IMR-90 (cell line): ENCODE data around the gene DPCD. TPM values are rescaled to one million over a fixed set of nuclear protein-coding genes. Genes with fewer than 3 reads are reported as not detected.

ENCODE experiments used
- ATAC-seq: fragments of 200-7000 bp; cut with Tn5 transposase; 2 replicates; pipeline ENCODE4 v1.9.1; 2020; ENCODE audit warnings: low read depth, mild to moderate bottlenecking, moderate library complexity
- BruUV-seq: library from RNA; stranded (reverse); fragments of 400-500 nt; replicated peaks from 2 replicates; lab custom pipeline; 2021; lab: Mats Ljungman, UMichigan
- CTCF ChIA-PET: fragments of 300-600 bp; formaldehyde crosslinking; extraction: SDS; loops from one replicate; lab custom pipeline; 2021; ENCODE audit warnings: antibody characterized with exemption; lab: Yijun Ruan, JAX
- POLR2A ChIA-PET: fragments of 300-600 bp; sonication (Branson Sonifier 250); formaldehyde crosslinking; loops from one replicate; lab custom pipeline; 2022; ENCODE audit warnings: antibody characterized with exemption; ENCODE audit not compliant: unreplicated experiment; lab: Charles Lee
- DNase-seq: peaks from one replicate; pipeline ENCODE4 v3.0.0; 2013
- H2AFZ ChIP-seq: replicated peaks from 2 replicates; pipeline ENCODE3; 2013; ENCODE audit warnings: low read length, mild to moderate bottlenecking; ENCODE audit not compliant: poor library complexity
- H2AK5ac ChIP-seq: 2 replicates; pipeline ENCODE4 v1.6.1; 2013; ENCODE audit warnings: low read depth, low read length, inconsistent platforms
- H2AK9ac ChIP-seq: replicated peaks from 2 replicates; pipeline ENCODE3; 2013; ENCODE audit warnings: mild to moderate bottlenecking, low read depth, low read length, moderate library complexity; ENCODE audit not compliant: poor library complexity
- H2BK120ac ChIP-seq: 2 replicates; pipeline ENCODE4 v1.6.1; 2013; ENCODE audit warnings: low read depth, low read length, inconsistent platforms
- H2BK15ac ChIP-seq: 3 replicates; pipeline ENCODE4 v1.6.1; 2013; ENCODE audit warnings: low read depth, low read length, inconsistent platforms
- H2BK20ac ChIP-seq: 2 replicates; pipeline ENCODE4 v1.6.1; 2013; ENCODE audit warnings: low read depth, mild to moderate bottlenecking, inconsistent platforms, low read length, moderate library complexity
- H2BK5ac ChIP-seq: 2 replicates; pipeline ENCODE4 v1.6.1; 2013; ENCODE audit warnings: mild to moderate bottlenecking, low read depth, low read length, inconsistent platforms; ENCODE audit not compliant: poor library complexity, severe bottlenecking
- H3K14ac ChIP-seq: replicated peaks from 2 replicates; pipeline ENCODE4 v1.6.1; 2013; ENCODE audit warnings: low read depth, low read length, inconsistent platforms
- H3K18ac ChIP-seq: 2 replicates; pipeline ENCODE4 v1.6.1; 2013; ENCODE audit warnings: low read depth, low read length, control low read depth
- H3K23ac ChIP-seq: 2 replicates; pipeline ENCODE4 v1.6.1; 2013; ENCODE audit warnings: low read depth, low read length, inconsistent platforms
- H3K27ac ChIP-seq: 2 replicates; pipeline ENCODE4 v1.5.1; 2013; ENCODE audit warnings: mild to moderate bottlenecking, control low read depth, low read length; ENCODE audit not compliant: insufficient read depth
- H3K27me3 ChIP-seq: 2 replicates; pipeline ENCODE4 v1.6.1; 2013; ENCODE audit warnings: low read length; ENCODE audit not compliant: control insufficient read depth, insufficient read depth
- H3K36me3 ChIP-seq: 2 replicates; pipeline ENCODE4 v1.6.1; 2013; ENCODE audit warnings: low read length, mixed read lengths; ENCODE audit not compliant: control insufficient read depth, insufficient read depth
- H3K4ac ChIP-seq: 2 replicates; pipeline ENCODE4 v1.6.1; 2013; ENCODE audit warnings: low read depth, low read length, inconsistent platforms
- H3K4me1 ChIP-seq: 2 replicates; pipeline ENCODE4 v1.6.1; 2013; ENCODE audit warnings: low read length, mixed read lengths; ENCODE audit not compliant: control insufficient read depth, insufficient read depth
- H3K4me2 ChIP-seq: 2 replicates; pipeline ENCODE4 v1.6.1; 2013; ENCODE audit warnings: low read depth, mild to moderate bottlenecking, control low read depth, low read length, moderate library complexity
- H3K4me3 ChIP-seq: 2 replicates; pipeline ENCODE4 v1.5.1; 2013; ENCODE audit warnings: low read depth, mild to moderate bottlenecking, control low read depth, low read length, moderate library complexity; ENCODE audit not compliant: insufficient read depth
- H3K56ac ChIP-seq: 2 replicates; pipeline ENCODE4 v1.6.1; 2013; ENCODE audit warnings: low read length, inconsistent platforms; ENCODE audit not compliant: insufficient read depth; ENCODE audit errors: extremely low read depth
- H3K79me1 ChIP-seq, 2 experiments: 2 replicates each; pipeline ENCODE4 v1.6.1; 2013; ENCODE audit warnings: low read length in 2 of 2, inconsistent platforms in 1 of 2, low read depth in 1 of 2
- H3K9ac ChIP-seq: 2 replicates; pipeline ENCODE4 v1.6.1; 2013; ENCODE audit warnings: low read depth, low read length, control low read depth
- H3K9me1 ChIP-seq: 2 replicates; pipeline ENCODE4 v1.6.1; 2013; ENCODE audit warnings: low read length, inconsistent platforms; ENCODE audit not compliant: insufficient read depth
- H3K9me3 ChIP-seq: 2 replicates; pipeline ENCODE4 v1.6.1; 2013; ENCODE audit warnings: low read length; ENCODE audit not compliant: control insufficient read depth, insufficient read depth
- H4K20me1 ChIP-seq: 2 replicates; pipeline ENCODE4 v1.6.1; 2013; ENCODE audit warnings: low read length, inconsistent platforms; ENCODE audit not compliant: insufficient read depth
- H4K5ac ChIP-seq: 2 replicates; pipeline ENCODE4 v1.6.1; 2013; ENCODE audit warnings: mild to moderate bottlenecking, low read depth, low read length, control low read depth
- H4K8ac ChIP-seq, 2 experiments: 2 replicates each; pipeline ENCODE4 v1.6.1; 2013; ENCODE audit warnings: low read depth in 2 of 2, low read length in 2 of 2, control low read depth in 1 of 2, inconsistent platforms in 1 of 2
- H4K91ac ChIP-seq: 2 replicates; pipeline ENCODE4 v1.6.1; 2013; ENCODE audit warnings: low read depth, low read length, inconsistent platforms; ENCODE audit not compliant: insufficient read depth
- ELK1 ChIP-seq: fragments of 150-350 bp; IDR thresholded peaks from 2 replicates; pipeline ENCODE4 v1.6.1; 2016; ENCODE audit warnings: low read depth, mild to moderate bottlenecking, low read length, moderate library complexity, borderline replicate concordance
- FOS ChIP-seq: fragments of 150-350 bp; IDR thresholded peaks from 2 replicates; pipeline ENCODE4 v1.6.1; 2016; ENCODE audit warnings: low read depth, low read length
- MAZ ChIP-seq: IDR thresholded peaks from 2 replicates; pipeline ENCODE4 v1.6.1; 2012; ENCODE audit warnings: low read depth, mild to moderate bottlenecking, low read length, improper control_type of control experiment, moderate library complexity, borderline replicate concordance
- WGBS, 2 experiments: methylation state at CpG; one replicate each; pipeline versions ENCODE4 v1.1.5 to v1.1.7; 2013; ENCODE audit warnings: missing lambda C conversion rate in 2 of 2; ENCODE audit not compliant: insufficient read length in 1 of 2; ENCODE audit errors: extremely low coverage in 2 of 2; 5-methylcytosine and 5-hydroxymethylcytosine counted together
- dilution Hi-C: fragments of 300-500 bp; cut with HindIII; formaldehyde crosslinking; loops from one replicate; pipeline ENCODE4 v1.14.3; 2018; ENCODE audit warnings: low sequenced_read_pairs; ENCODE audit not compliant: unreplicated experiment
- in situ Hi-C: fragments of 300-500 bp; cut with MboI; formaldehyde crosslinking; loops from 3 replicates; pipeline ENCODE4 v1.14.3; 2019; ENCODE audit warnings: low sequenced_read_pairs, inconsistent platforms, mixed read lengths
- intact Hi-C: fragments of 100-400 bp; cut with micrococcal nuclease; formaldehyde crosslinking; loops from 2 replicates; pipeline ENCODE4 v1.10.0; 2022
- polyA plus RNA-seq, 3 experiments: library from polyadenylated mRNA; depleted of rRNA; stranded (reverse); fragments of >200 nt; gene quantifications; 2 replicates each; pipeline ENCODE4 v1.2.3, GENCODE V29; 2012; ENCODE audit warnings: low replicate concordance in 1 of 3
- total RNA-seq: library from RNA; depleted of rRNA; stranded (reverse); fragments of >200 nt; gene quantifications from 2 replicates; pipeline ENCODE4 v1.2.3, GENCODE V29; 2012

The DPCD gene
- total and polyA plus RNA-seq, 2 of the 4 experiments (the other 2 are of a cell fraction), result 59.1 to 73.7 TPM

- Histone ChIP-seq H4K8ac (no peak overlapping the region), H3K27ac (no peak overlapping the region), H2BK15ac (no peak overlapping the region), H2AK5ac (no peak overlapping the region), H2BK120ac (no peak overlapping the region), H3K79me1 (no peaks in the 10 kb centered on the region), H3K23ac (no peak overlapping the region), H3K14ac (no peak overlapping the region), H3K4ac (no peak overlapping the region), H2BK20ac (no peak overlapping the region), H3K4me3 (no peak overlapping the region), H3K56ac (no peak overlapping the region), H4K91ac (no peak overlapping the region), H2AFZ (no peak overlapping the region), H3K18ac (no peak overlapping the region), H2AK9ac (no peak overlapping the region), H2BK5ac (no peak overlapping the region), H3K4me1 (no peaks in the 10 kb centered on the region), H3K4me2 (no peak overlapping the region), H4K20me1 (no peaks in the 10 kb centered on the region; the same call in 1 of the 2 replicates), H3K9me3 (no peaks in the 10 kb centered on the region), H4K5ac (no peak overlapping the region), H3K9me1 (no peaks in the 10 kb centered on the region), H3K9ac (no peak overlapping the region), H3K36me3 (peaks cover 3% of the 10 kb centered on the region; the same call in 1 of the 2 replicates), H3K27me3 (no peaks in the 10 kb centered on the region)
- TF ChIP-seq MAZ (no peak), ELK1 (no peak), FOS (no peak)
- dilution Hi-C loops (no loop called here), intact Hi-C loops (no loop called here), in situ Hi-C loops (no loop called here)
- ATAC-seq (no peak), DNase-seq (no peak)
- CTCF ChIA-PET, result no interaction called here
- no CpG with 5 or more reads among the region's 1 CpG for WGBS, 2 experiments
- POLR2A ChIA-PET, result no interaction called here
- no TSS peak for BruUV-seq
Observed at GRCh38 chr10:101601541-101601940, 13.4 kb downstream of the DPCD start.
